Right lobe of liver (tissue), 6 donors: ENCODE data around the gene COL9A1. TPM values are rescaled to one million over a fixed set of nuclear protein-coding genes. Genes with fewer than 3 reads are reported as not detected.

ENCODE experiments used
- ATAC-seq, 4 donors: fragments of 200-7000 bp; cut with Tn5 transposase; one replicate each; pipeline ENCODE4 v1.9.1; 2020; ENCODE audit warnings: mild to moderate bottlenecking in 4 of 4, moderate library complexity in 4 of 4
- DNase-seq, 3 donors: peaks; one replicate each; pipeline ENCODE4 v3.0.0-alpha.2; 2020
- H3K27ac ChIP-seq, 3 donors: fragments of 200-600 bp; one replicate each; pipeline ENCODE4 v1.8.0; 2022
- H3K27me3 ChIP-seq, 2 donors: fragments of 200-600 bp; one replicate each; pipeline ENCODE4 v1.8.0; 2022
- H3K36me3 ChIP-seq, 4 donors: fragments of 200-600 bp; sonication (generic) in 1 of 4; one replicate each; pipeline versions ENCODE4 v1.5.1 to v1.8.0; 2017 to 2022; ENCODE audit warnings: control low read depth in 1 of 4
- H3K4me1 ChIP-seq, 4 donors: fragments of 200-600 bp; sonication (generic) in 1 of 4; one replicate each; pipeline versions ENCODE4 v1.5.1 to v1.8.0; 2017 to 2022; ENCODE audit warnings: control low read depth in 1 of 4
- H3K4me3 ChIP-seq, 3 donors: fragments of 200-600 bp; one replicate each; pipeline ENCODE4 v1.8.0; 2022
- H3K9me3 ChIP-seq, 4 donors: fragments of 200-600 bp; sonication (generic) in 1 of 4; one replicate each; pipeline versions ENCODE4 v1.5.1 to v1.8.0; 2017 to 2022; ENCODE audit warnings: control low read depth in 1 of 4
- POLR2A ChIP-seq: fragments of 450-650 bp; IDR thresholded peaks from one replicate; pipeline ENCODE4 v1.6.1; 2017; ENCODE audit warnings: antibody characterized with exemption, mild to moderate bottlenecking
- WGBS: methylation state at CpG from one replicate; pipeline ENCODE4 v1.1.6; 2018; ENCODE audit warnings: low coverage, low lambda C conversion rate; ENCODE audit not compliant: insufficient coverage; ENCODE audit errors: missing lambda C conversion rate; 5-methylcytosine and 5-hydroxymethylcytosine counted together
- intact Hi-C, 2 donors: fragments of 100-400 bp; cut with DNase I; formaldehyde crosslinking; loops; one replicate each; pipeline versions ENCODE4 v1.11.2 to v1.14.1; 2022
- total RNA-seq, 6 experiments: library from RNA; depleted of rRNA in 2 of 6; stranded (reverse); fragments of >200 nt in 2 of 6; fragmentation: NEBNext Ultra II Directional in 3 of 6; extraction: Animal tissue kit (Norgen Biotek cat#: 25700) in 3 of 6; gene quantifications; one replicate each; pipeline versions ENCODE4 v1.1.0 to v1.2.4, GENCODE V29; 2016 to 2023
- TF ChIP-seq, protein P1 (sequence below), 4 donors: fragments of 200-600 bp in 3 of 4; fragments of 450-650 bp in 1 of 4; IDR thresholded peaks; one replicate each; pipeline versions ENCODE4 v1.5.1 to v1.8.0; 2016 to 2022; ENCODE audit warnings: antibody characterized with exemption in 4 of 4, mild to moderate bottlenecking in 2 of 4
- donor health status: DM: no; HTN: yes; CAD: no.
- donor health status: DM: no; HTN: no; CAD: no.
- donor health status: DM: no; HTN: no; CAD: no.
- donor health status: DM: no; HTN: yes; CAD: no.
- donor health status: DM: no; HTN: yes; CAD: no.

Gene COL9A1
- total RNA-seq, 6 experiments from 2014 or later = 0.11 TPM; not detected in 5

DNA sequence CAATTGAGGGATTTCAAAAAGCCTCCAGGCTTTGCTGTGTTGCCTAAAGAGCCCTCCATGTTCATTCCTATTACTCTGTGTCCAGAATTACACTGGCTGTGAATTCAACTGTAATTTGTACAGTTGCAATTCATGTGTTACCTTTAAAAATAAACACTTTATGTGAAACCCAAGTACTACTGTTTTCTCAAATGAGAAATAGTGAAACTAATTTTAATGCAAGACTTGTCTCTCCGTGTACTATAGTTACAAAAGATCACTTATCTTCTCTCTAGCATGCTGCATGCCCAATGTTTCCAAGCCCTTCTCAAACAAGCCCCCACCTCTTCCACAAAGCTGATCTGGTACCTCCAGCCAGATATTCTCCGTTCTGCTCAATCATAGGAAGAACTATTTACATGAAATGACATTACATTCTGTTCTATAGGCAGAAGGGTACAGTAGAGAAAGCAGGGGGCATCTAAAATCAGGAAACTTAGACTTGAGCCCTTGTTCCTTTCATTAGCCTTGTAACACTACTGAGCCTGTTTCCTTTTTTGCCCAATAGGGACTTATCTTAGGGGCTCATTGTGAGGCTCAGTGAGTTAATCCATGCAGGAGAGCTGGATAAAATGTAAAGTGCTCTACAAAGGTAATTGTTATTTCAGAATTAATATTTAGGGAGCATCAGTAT is 12.3 kb upstream of the COL9A1 start:
- Histone ChIP-seq H3K27ac (no peak overlapping the region), H3K9me3 (no peaks in the 10 kb centered on the region), H3K36me3 (no peaks in the 10 kb centered on the region), H3K4me1 (no peaks in the 10 kb centered on the region), H3K4me3 (no peak overlapping the region), H3K27me3 (no peaks in the 10 kb centered on the region)
- 20% methylated on average over 2 of the region's 2 CpGs for WGBS
- intact Hi-C loops = no loop called here
- TF ChIP-seq, protein P1, sequence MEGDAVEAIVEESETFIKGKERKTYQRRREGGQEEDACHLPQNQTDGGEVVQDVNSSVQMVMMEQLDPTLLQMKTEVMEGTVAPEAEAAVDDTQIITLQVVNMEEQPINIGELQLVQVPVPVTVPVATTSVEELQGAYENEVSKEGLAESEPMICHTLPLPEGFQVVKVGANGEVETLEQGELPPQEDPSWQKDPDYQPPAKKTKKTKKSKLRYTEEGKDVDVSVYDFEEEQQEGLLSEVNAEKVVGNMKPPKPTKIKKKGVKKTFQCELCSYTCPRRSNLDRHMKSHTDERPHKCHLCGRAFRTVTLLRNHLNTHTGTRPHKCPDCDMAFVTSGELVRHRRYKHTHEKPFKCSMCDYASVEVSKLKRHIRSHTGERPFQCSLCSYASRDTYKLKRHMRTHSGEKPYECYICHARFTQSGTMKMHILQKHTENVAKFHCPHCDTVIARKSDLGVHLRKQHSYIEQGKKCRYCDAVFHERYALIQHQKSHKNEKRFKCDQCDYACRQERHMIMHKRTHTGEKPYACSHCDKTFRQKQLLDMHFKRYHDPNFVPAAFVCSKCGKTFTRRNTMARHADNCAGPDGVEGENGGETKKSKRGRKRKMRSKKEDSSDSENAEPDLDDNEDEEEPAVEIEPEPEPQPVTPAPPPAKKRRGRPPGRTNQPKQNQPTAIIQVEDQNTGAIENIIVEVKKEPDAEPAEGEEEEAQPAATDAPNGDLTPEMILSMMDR (IDR thresholded peaks at IDR 0.05) = no peak
- no peak for TF ChIP-seq POLR2A
- ATAC-seq (no peak), DNase-seq (no peak)

- H3K4me1 ChIP-seq = no peaks in the 10 kb centered on the region
- H3K9me3 ChIP-seq = no peaks in the 10 kb centered on the region
- no peak overlapping the region for H3K4me3 ChIP-seq
- no peak for ATAC-seq
- no peaks in the 10 kb centered on the region for H3K27me3 ChIP-seq
- DNase-seq = no peak
- H3K36me3 ChIP-seq = no peaks in the 10 kb centered on the region
- TF ChIP-seq, protein P1 (IDR thresholded peaks at IDR 0.05) = no peak
- no peak for TF ChIP-seq POLR2A
- intact Hi-C loops = no loop called here
- 36% methylated on average over 4 of the region's 4 CpGs for whole genome bisulfite sequencing
- no peak overlapping the region for H3K27ac ChIP-seq
Observed at GRCh38 chr6:70314296-70314695, 11.4 kb upstream of the COL9A1 start.

DNA sequence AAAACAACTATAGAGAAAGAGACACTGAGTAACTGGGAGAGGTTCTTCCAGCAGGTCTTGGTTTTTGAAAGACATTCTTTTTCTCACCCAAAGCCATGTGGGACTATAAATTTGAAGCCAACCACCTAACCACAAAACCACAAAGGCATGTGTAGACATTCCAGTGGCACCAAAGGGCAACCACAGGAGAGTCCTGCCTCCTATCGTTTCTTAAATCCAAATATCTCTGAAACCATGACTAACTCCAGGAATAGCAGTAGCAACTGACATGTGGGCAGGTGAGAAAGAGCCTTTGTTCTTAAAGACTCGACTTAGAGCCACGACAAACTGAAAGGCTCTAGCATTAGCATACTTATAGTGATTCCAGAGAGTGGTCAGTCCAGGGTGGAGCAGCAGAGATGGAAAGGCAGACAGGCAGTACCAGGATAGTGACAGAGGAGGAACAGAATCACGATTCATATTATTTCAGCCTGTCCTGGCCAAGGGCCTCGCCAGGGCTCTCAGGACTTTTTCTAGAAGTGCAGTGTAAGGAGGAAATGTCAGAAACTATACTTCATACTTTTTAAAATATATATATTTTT is 9.4 kb upstream of the COL9A1 start:
- no peaks in the 10 kb centered on the region for H3K4me1 ChIP-seq
- H3K27me3 ChIP-seq = no peaks in the 10 kb centered on the region
- no peak overlapping the region for H3K4me3 ChIP-seq
- no peaks in the 10 kb centered on the region for H3K9me3 ChIP-seq
- ATAC-seq (no peak), DNase-seq (no peak)
- intact Hi-C loops = no loop called here
- TF ChIP-seq, protein P1 (IDR thresholded peaks at IDR 0.05) = no peak
- no peak for TF ChIP-seq POLR2A
- no peak overlapping the region for H3K27ac ChIP-seq
- WGBS = 47% methylated on average over 5 of the region's 5 CpGs
- H3K36me3 ChIP-seq = no peaks in the 10 kb centered on the region

DNA sequence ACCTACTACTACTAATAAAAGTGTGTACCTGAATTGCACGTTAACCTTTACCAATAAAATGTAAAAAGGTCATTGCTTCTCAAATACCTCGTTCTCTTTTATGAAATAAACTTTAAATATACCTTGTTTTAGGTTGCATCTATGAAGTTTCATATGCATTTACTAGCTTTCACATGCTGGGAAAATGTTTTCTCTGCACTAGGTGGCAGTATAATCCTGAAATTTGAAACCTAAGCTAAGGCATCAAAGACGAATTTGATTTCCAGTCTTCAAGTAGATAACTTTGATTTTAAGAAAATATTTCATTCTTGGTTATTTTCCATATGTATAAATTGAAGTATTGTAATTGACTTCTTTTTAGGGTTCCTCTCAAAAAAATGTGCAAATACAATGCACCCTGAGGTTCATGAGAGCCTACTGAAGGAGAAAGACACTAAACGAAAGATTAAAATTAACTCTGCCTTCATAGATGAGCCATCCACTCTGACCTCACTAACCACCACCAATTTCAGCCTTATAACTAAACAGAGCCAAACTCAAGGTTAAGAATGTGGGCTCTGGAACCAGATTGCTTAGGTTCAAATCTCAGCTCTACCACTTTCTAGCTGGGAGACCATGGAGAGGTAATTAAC is 7.3 kb upstream of the COL9A1 start:
- ATAC-seq = peak; percentile 38 to 67 (median 60)

More for the DNA sequence above, 7.3 kb upstream of the COL9A1 start:
- Histone ChIP-seq H3K27me3 (no peaks in the 10 kb centered on the region), H3K9me3 (no peaks in the 10 kb centered on the region), H3K4me3 (no peak overlapping the region), H3K36me3 (no peaks in the 10 kb centered on the region), H3K4me1 (no peaks in the 10 kb centered on the region), H3K27ac (no peak overlapping the region)
- 14% methylated on average over 4 of the region's 4 CpGs for WGBS
- intact Hi-C loops = no loop called here
- TF ChIP-seq, protein P1 (IDR thresholded peaks at IDR 0.05) = peak; percentile 51 to 68 (median 62)
- no peak for TF ChIP-seq POLR2A
- no peak for DNase-seq
